GM12873 (cell line): ENCODE results near the gene CCR2.

Experiments
- CTCF ChIP-seq: IDR thresholded peaks from 2 replicates; pipeline ENCODE4 v1.5.1; 2012; ENCODE audit warnings: low read depth, mild to moderate bottlenecking, moderate library complexity, low read length, control low read depth; ENCODE audit not compliant: insufficient read depth; ENCODE audit errors: missing control alignments

The CCR2 gene

GRCh38 chr3:46324036-46324435, 29.9 kb upstream of the CCR2 start:
- TF ChIP-seq CTCF = no peak

- TF ChIP-seq CTCF = no peak
These were observed 28.1 kb upstream of the CCR2 start for GRCh38 chr3:46325645-46326300.

DNA sequence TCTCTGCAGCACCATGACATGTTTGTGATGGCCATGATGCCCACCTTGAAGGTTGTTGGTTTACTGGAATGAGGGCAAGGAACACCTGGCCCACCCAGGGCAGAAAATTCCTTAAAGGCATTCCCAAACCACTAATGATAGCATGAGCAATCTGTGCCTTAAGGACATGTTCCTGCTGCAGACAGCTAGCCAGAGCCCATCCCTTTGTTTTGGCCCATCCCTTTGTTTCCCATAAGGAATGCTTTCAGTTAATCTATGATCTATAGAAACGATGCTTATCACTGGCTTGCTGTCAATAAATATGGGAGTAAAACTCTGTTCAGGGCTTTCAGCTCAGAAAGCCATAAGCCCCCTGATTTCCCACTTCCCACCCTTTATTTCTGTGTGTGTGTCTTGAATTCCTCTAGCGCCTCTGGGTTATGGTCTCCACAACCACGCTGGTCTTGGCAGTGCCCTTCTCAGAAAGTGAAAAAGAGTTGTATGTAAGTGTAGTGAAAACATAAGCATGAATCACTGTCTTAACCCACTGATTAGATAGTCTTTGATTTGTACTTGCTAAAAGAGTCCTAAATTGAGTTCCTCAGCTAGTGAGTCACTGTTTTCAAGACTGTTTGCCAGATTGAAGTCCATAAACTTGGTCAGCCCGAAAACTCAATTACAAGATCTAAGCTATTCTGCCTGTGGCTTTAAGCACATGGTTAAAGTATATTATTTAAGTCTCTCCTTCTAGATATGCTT, 19.0 kb upstream of the CCR2 start:
- no peak for TF ChIP-seq CTCF

GRCh38 chr3:46335541-46335940, 18.4 kb upstream of the CCR2 start:
- TF ChIP-seq CTCF = no peak

DNA sequence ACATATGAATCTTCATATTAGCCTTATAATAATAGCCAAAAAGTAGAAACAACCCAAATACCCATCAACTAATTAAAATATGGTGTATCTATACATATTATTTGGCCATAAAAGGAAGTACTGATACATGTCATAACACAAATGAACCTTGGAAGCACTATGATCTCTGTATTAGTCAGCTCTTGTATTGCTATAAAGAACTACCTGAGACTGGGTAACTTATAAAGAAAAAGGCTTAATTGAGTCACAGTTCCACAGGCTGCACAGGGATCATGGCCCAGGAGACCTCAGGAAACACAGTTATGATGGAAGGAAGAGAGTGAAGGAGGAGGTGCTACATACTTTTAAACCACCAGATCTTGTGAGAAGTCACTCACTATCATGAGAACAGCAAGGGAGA, 16.0 kb upstream of the CCR2 start:
- no peak for TF ChIP-seq CTCF

DNA sequence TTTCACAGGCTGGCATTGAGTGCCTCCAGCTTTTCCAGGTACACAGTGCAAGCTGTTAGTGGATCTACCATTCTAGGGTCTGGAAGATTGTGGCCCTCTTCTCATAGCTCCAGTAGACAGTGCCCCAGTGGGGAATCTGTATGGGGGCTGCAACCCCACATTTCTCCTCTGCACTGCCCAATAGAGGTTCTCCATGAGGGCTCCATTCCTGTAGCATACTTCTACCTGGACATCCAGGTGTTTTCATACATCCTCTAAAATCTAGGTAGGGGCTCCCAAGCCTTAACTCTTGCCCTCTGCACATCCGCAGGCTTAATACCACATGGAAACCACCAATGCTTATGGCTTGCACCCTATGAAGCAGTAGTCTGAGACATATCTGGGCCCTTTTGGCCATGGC, 15.1 kb upstream of the CCR2 start:
- no peak for TF ChIP-seq CTCF

- no peak for TF ChIP-seq CTCF
These were observed 9.4 kb upstream of the CCR2 start for GRCh38 chr3:46344476-46344875.
